GM10847 (cell line): ENCODE results near the gene NPTXR.

Source experiments
- POLR2A ChIP-seq: IDR thresholded peaks from 2 replicates; pipeline ENCODE4 v1.6.1; 2011; ENCODE audit not compliant: insufficient read length; ENCODE audit errors: extremely low read depth

Gene NPTXR

GRCh38 chr22:38872172-38872830 is 28.5 kb upstream of the NPTXR start, which contains the start of gene CBX6:
Gene CBX6 (minus strand): TSS chr22:38872216. CDS start chr22:38872190, 26 bp downstream.
- peak; percentile 74 for TF ChIP-seq POLR2A

GRCh38 chr22:38871360-38872171 is 27.7 kb upstream of the NPTXR start:
- no peak for TF ChIP-seq POLR2A

- TF ChIP-seq POLR2A = no peak
These were observed 27.0 kb upstream of the NPTXR start for GRCh38 chr22:38870791-38871359.

GRCh38 chr22:38870312-38870741 is 26.5 kb upstream of the NPTXR start:
- TF ChIP-seq POLR2A = no peak

GRCh38 chr22:38869663-38870062 is 25.8 kb upstream of the NPTXR start:
- TF ChIP-seq POLR2A = no peak

GRCh38 chr22:38868886-38869381 is 25.1 kb upstream of the NPTXR start:
- TF ChIP-seq POLR2A = no peak

GRCh38 chr22:38868286-38868721 is 24.5 kb upstream of the NPTXR start:
- no peak for TF ChIP-seq POLR2A

GRCh38 chr22:38867471-38868285 is 23.9 kb upstream of the NPTXR start:
- TF ChIP-seq POLR2A = no peak

- no peak for TF ChIP-seq POLR2A
These were observed 23.3 kb upstream of the NPTXR start for GRCh38 chr22:38867124-38867455.

GRCh38 chr22:38866399-38867123 is 22.7 kb upstream of the NPTXR start:
- TF ChIP-seq POLR2A = no peak

- TF ChIP-seq POLR2A = no peak
These were observed 22.2 kb upstream of the NPTXR start for GRCh38 chr22:38866024-38866398.

GRCh38 chr22:38865201-38866023 is 21.6 kb upstream of the NPTXR start:
- TF ChIP-seq POLR2A = no peak

- no peak for TF ChIP-seq POLR2A
These were observed 20.7 kb upstream of the NPTXR start for GRCh38 chr22:38864361-38865191.
